GM12878 (cell line): Measurements from ENCODE around the gene SIK3. TPM values are rescaled to one million over a fixed set of nuclear protein-coding genes. Genes with fewer than 3 reads are reported as not detected.

Experiments
- EGR1 ChIP-seq, 2 experiments: IDR thresholded peaks; 1 replicate in 1 of 2; 2 replicates in 1 of 2; pipeline ENCODE4 v1.6.1; 2011 to 2012; ENCODE audit warnings: low read depth in 2 of 2, low read length in 2 of 2, borderline replicate concordance in 1 of 2, mild to moderate bottlenecking in 1 of 2, moderate library complexity in 1 of 2
- FOXM1 ChIP-seq: IDR thresholded peaks from 2 replicates; pipeline ENCODE4 v1.6.1; 2012; ENCODE audit warnings: low read depth, mild to moderate bottlenecking, inconsistent platforms, low read length, moderate library complexity
- GABPA ChIP-seq: IDR thresholded peaks from 2 replicates; pipeline ENCODE4 v1.6.1; 2014; ENCODE audit warnings: antibody characterized with exemption, low read depth, mild to moderate bottlenecking, inconsistent platforms
- MEF2B ChIP-seq: fragments of 450-650 bp; IDR thresholded peaks from 2 replicates; pipeline ENCODE4 v1.6.1; 2018; ENCODE audit warnings: mild to moderate bottlenecking, moderate library complexity; ENCODE audit not compliant: partially characterized antibody, poor library complexity, severe bottlenecking
- MTA2 ChIP-seq: fragments of 450-650 bp; IDR thresholded peaks from 2 replicates; pipeline ENCODE4 v1.6.1; 2016; ENCODE audit warnings: low read depth, mild to moderate bottlenecking, moderate library complexity
- NFYA ChIP-seq: IDR thresholded peaks from 2 replicates; pipeline ENCODE4 v1.6.1; 2011; ENCODE audit warnings: low read depth, mild to moderate bottlenecking, low read length, improper control_type of control experiment, borderline replicate concordance
- NR2F1 ChIP-seq: fragments of 450-650 bp; conservative IDR thresholded peaks from 2 replicates; pipeline ENCODE4 v1.6.1; 2017; ENCODE audit warnings: mild to moderate bottlenecking
- RUNX3 ChIP-seq: IDR thresholded peaks from 2 replicates; pipeline ENCODE4 v1.6.1; 2012; ENCODE audit warnings: low read length, inconsistent platforms
- SP1 ChIP-seq: IDR thresholded peaks from one replicate; pipeline ENCODE4 v1.6.1; 2011; ENCODE audit warnings: low read depth, low read length
- WRNIP1 ChIP-seq: IDR thresholded peaks from 2 replicates; pipeline ENCODE4 v1.6.1; 2011; ENCODE audit warnings: low read depth, low read length, improper control_type of control experiment, borderline replicate concordance
- YY1 ChIP-seq: IDR thresholded peaks from 2 replicates; pipeline ENCODE4 v1.6.1; 2011; ENCODE audit warnings: low read depth, mild to moderate bottlenecking, low read length
- ZNF24 ChIP-seq: fragments of 450-650 bp; IDR thresholded peaks from 2 replicates; pipeline ENCODE4 v1.6.1; 2017; ENCODE audit warnings: antibody characterized with exemption, mild to moderate bottlenecking
- polyA plus RNA-seq, 11 experiments: library from polyadenylated mRNA; depleted of rRNA in 4 of 11; unstranded in 6 of 11; stranded (reverse) in 5 of 11; fragments of >200 nt; fragmentation: Nextera tagmentation in 4 of 11; fragmentation: Illumina TruSeq in 1 of 11; extraction: Ambion mirVana in 4 of 11; extraction: Trizol in 1 of 11; gene quantifications; 1 replicate in 1 of 11; 2 replicates in 10 of 11; pipeline versions ENCODE4 v1.2.1 to v1.2.3, GENCODE V29; 2011 to 2016; ENCODE audit warnings: inconsistent platforms in 2 of 11, missing spikeins in 2 of 11, low read depth in 1 of 11
- total RNA-seq, 4 experiments: library from RNA; depleted of rRNA in 3 of 4; stranded (reverse); fragments of >200 nt in 3 of 4; fragmentation: Illumina TruSeq in 1 of 4; extraction: Trizol in 1 of 4; gene quantifications; 2 replicates each; pipeline versions ENCODE4 v1.2.1 to v1.2.3, GENCODE V29; 2013 to 2021
- TF ChIP-seq, protein P1 (sequence below): fragments of 150-350 bp; IDR thresholded peaks from 2 replicates; pipeline ENCODE4 v1.6.1; 2014; ENCODE audit warnings: mild to moderate bottlenecking, low read depth, low read length
- TF ChIP-seq, protein P2 (sequence below): fragments of 450-650 bp; IDR thresholded peaks from 2 replicates; pipeline ENCODE4 v1.6.1; 2018; ENCODE audit warnings: borderline replicate concordance, mild to moderate bottlenecking; ENCODE audit not compliant: partially characterized antibody
- TF ChIP-seq, protein P3 (sequence below): IDR thresholded peaks from 2 replicates; pipeline ENCODE4 v1.6.1; 2011; ENCODE audit warnings: low read depth, low read length, improper control_type of control experiment, borderline replicate concordance
- TF ChIP-seq, protein P4 (sequence below): fragments of 450-650 bp; formaldehyde crosslinking; IDR thresholded peaks from 2 replicates; pipeline ENCODE4 v1.4.0; 2020; ENCODE audit warnings: mild to moderate bottlenecking, moderate library complexity
- TF ChIP-seq, protein P5 (sequence below): fragments of 450-650 bp; IDR thresholded peaks from 2 replicates; pipeline ENCODE4 v1.6.1; 2018; ENCODE audit warnings: mild to moderate bottlenecking, low read depth, moderate library complexity; ENCODE audit not compliant: partially characterized antibody

SIK3 gene
- total and polyA plus RNA-seq, 10 of the 15 experiments (the other 5 are each of a cell fraction or from before 2014, with no cell fraction given), result 2.5 to 31.9 (median 11.1) TPM

DNA sequence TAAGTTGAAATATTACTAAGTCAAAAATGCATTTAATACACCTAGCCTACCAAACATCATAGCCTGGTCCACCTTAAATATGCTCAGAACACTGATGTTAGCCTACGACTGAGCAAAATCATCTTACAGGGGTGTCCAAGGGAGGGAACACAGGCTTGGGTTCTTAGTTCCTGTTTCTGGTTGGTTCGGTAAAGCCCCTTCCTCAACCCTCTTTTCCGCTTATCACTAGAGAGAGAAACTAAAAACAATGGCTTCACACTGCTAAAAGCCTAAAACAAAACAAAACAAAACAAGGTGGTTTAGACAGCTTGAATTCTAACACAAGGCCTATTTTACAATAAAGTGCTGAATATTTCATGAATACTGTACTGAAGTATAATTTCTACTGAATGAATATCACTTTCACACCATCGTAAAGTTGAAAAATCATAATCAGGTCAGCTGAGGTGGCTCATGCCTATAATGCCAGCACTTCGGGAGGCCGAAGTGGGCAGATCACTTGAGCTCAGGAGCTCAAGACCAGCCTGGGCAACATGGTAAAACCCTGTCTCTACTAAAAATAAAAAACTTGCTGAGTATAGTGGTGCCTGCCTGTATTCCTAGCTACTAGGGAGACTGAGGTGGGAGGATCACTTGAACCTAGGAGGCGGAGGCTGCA, 118.0 kb downstream of the SIK3 start (continued):
- TF ChIP-seq, protein P1, sequence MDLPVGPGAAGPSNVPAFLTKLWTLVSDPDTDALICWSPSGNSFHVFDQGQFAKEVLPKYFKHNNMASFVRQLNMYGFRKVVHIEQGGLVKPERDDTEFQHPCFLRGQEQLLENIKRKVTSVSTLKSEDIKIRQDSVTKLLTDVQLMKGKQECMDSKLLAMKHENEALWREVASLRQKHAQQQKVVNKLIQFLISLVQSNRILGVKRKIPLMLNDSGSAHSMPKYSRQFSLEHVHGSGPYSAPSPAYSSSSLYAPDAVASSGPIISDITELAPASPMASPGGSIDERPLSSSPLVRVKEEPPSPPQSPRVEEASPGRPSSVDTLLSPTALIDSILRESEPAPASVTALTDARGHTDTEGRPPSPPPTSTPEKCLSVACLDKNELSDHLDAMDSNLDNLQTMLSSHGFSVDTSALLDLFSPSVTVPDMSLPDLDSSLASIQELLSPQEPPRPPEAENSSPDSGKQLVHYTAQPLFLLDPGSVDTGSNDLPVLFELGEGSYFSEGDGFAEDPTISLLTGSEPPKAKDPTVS, result no peak
- TF ChIP-seq RUNX3 (peak; percentile 67), NR2F1 (no peak), GABPA (0 out of 2 replicates have a peak, but pooled peaks have one; percentile 9), SP1 (no peak), FOXM1 (0 out of 2 replicates have a peak, but pooled peaks have one; percentile 31), YY1 (peak; percentile 37; the same call in 1 of the 2 replicates), WRNIP1 (no peak), ZNF24 (no peak), MTA2 (0 out of 2 replicates have a peak, but pooled peaks have one; percentile 24), NFYA (no peak), EGR1 (IDR thresholded peaks at IDR 0.05; ENCODE audit: borderline replicate concordance in 1 of 2, low read depth in 2 of 2, low read length in 2 of 2) (no peak), MEF2B (no peak)
- TF ChIP-seq, protein P2, sequence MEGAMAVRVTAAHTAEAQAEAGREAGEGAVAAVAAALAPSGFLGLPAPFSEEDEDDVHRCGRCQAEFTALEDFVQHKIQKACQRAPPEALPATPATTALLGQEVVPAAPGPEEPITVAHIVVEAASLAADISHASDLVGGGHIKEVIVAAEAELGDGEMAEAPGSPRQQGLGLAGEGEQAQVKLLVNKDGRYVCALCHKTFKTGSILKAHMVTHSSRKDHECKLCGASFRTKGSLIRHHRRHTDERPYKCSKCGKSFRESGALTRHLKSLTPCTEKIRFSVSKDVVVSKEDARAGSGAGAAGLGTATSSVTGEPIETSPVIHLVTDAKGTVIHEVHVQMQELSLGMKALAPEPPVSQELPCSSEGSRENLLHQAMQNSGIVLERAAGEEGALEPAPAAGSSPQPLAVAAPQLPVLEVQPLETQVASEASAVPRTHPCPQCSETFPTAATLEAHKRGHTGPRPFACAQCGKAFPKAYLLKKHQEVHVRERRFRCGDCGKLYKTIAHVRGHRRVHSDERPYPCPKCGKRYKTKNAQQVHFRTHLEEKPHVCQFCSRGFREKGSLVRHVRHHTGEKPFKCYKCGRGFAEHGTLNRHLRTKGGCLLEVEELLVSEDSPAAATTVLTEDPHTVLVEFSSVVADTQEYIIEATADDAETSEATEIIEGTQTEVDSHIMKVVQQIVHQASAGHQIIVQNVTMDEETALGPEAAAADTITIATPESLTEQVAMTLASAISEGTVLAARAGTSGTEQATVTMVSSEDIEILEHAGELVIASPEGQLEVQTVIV, result no peak
- TF ChIP-seq, protein P3, sequence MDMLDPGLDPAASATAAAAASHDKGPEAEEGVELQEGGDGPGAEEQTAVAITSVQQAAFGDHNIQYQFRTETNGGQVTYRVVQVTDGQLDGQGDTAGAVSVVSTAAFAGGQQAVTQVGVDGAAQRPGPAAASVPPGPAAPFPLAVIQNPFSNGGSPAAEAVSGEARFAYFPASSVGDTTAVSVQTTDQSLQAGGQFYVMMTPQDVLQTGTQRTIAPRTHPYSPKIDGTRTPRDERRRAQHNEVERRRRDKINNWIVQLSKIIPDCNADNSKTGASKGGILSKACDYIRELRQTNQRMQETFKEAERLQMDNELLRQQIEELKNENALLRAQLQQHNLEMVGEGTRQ, result no peak
- TF ChIP-seq, protein P4, sequence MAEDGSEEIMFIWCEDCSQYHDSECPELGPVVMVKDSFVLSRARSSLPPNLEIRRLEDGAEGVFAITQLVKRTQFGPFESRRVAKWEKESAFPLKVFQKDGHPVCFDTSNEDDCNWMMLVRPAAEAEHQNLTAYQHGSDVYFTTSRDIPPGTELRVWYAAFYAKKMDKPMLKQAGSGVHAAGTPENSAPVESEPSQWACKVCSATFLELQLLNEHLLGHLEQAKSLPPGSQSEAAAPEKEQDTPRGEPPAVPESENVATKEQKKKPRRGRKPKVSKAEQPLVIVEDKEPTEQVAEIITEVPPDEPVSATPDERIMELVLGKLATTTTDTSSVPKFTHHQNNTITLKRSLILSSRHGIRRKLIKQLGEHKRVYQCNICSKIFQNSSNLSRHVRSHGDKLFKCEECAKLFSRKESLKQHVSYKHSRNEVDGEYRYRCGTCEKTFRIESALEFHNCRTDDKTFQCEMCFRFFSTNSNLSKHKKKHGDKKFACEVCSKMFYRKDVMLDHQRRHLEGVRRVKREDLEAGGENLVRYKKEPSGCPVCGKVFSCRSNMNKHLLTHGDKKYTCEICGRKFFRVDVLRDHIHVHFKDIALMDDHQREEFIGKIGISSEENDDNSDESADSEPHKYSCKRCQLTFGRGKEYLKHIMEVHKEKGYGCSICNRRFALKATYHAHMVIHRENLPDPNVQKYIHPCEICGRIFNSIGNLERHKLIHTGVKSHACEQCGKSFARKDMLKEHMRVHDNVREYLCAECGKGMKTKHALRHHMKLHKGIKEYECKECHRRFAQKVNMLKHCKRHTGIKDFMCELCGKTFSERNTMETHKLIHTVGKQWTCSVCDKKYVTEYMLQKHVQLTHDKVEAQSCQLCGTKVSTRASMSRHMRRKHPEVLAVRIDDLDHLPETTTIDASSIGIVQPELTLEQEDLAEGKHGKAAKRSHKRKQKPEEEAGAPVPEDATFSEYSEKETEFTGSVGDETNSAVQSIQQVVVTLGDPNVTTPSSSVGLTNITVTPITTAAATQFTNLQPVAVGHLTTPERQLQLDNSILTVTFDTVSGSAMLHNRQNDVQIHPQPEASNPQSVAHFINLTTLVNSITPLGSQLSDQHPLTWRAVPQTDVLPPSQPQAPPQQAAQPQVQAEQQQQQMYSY (CRISPR knock-in tag), result no peak
- TF ChIP-seq, protein P5, sequence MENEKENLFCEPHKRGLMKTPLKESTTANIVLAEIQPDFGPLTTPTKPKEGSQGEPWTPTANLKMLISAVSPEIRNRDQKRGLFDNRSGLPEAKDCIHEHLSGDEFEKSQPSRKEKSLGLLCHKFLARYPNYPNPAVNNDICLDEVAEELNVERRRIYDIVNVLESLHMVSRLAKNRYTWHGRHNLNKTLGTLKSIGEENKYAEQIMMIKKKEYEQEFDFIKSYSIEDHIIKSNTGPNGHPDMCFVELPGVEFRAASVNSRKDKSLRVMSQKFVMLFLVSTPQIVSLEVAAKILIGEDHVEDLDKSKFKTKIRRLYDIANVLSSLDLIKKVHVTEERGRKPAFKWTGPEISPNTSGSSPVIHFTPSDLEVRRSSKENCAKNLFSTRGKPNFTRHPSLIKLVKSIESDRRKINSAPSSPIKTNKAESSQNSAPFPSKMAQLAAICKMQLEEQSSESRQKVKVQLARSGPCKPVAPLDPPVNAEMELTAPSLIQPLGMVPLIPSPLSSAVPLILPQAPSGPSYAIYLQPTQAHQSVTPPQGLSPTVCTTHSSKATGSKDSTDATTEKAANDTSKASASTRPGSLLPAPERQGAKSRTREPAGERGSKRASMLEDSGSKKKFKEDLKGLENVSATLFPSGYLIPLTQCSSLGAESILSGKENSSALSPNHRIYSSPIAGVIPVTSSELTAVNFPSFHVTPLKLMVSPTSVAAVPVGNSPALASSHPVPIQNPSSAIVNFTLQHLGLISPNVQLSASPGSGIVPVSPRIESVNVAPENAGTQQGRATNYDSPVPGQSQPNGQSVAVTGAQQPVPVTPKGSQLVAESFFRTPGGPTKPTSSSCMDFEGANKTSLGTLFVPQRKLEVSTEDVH, result no peak
